H1 (cell line): Measurements from ENCODE around the gene TMEM161A. TPM values are rescaled to one million over a fixed set of nuclear protein-coding genes. Genes with fewer than 3 reads are reported as not detected.

ENCODE experiments used
- CTCF ChIA-PET: fragments of 300-600 bp; sonication (Branson Sonifier 250); formaldehyde crosslinking; loops from one replicate; lab custom pipeline; 2021; ENCODE audit not compliant: partially characterized antibody; lab: Charles Lee
- POLR2A ChIA-PET: fragments of 300-600 bp; sonication (Branson Sonifier 250); formaldehyde crosslinking; loops from one replicate; lab custom pipeline; 2021; ENCODE audit warnings: inconsistent platforms; ENCODE audit not compliant: partially characterized antibody; lab: Charles Lee
- DNase-seq, 2 experiments: peaks; one replicate each; pipeline versions ENCODE4 v3.0.0 to v3.0.0-alpha.2; 2010 to 2022; ENCODE audit warnings: low spot score in 2 of 2, low read depth in 1 of 2, mixed read lengths in 1 of 2
- FAIRE-seq: peaks from 2 replicates; lab custom pipeline; 2011; peaks lifted over from hg19 to GRCh38; lab: Jason Lieb, UNC
- H2AFZ ChIP-seq: 2 replicates; pipeline ENCODE4 v1.8.1; 2012; ENCODE audit warnings: low read length, inconsistent platforms
- H2AK5ac ChIP-seq: 2 replicates; pipeline ENCODE4 v1.6.1; 2013; ENCODE audit warnings: low read depth, low read length
- H2BK120ac ChIP-seq: replicated peaks from 2 replicates; pipeline ENCODE3; 2013; ENCODE audit warnings: low read depth, low read length, inconsistent platforms
- H2BK12ac ChIP-seq: 2 replicates; pipeline ENCODE4 v1.6.1; 2013; ENCODE audit warnings: low read depth, low read length
- H2BK15ac ChIP-seq: 2 replicates; pipeline ENCODE4 v1.6.1; 2013; ENCODE audit warnings: low read length
- H2BK20ac ChIP-seq: 2 replicates; pipeline ENCODE4 v1.6.1; 2013; ENCODE audit warnings: low read length
- H2BK5ac ChIP-seq: 2 replicates; pipeline ENCODE4 v1.6.1; 2013; ENCODE audit warnings: low read depth, low read length
- H3K14ac ChIP-seq: 2 replicates; pipeline ENCODE4 v1.6.1; 2013; ENCODE audit warnings: inconsistent platforms; ENCODE audit not compliant: insufficient read length
- H3K18ac ChIP-seq: 2 replicates; pipeline ENCODE4 v1.6.1; 2013; ENCODE audit warnings: low read length; ENCODE audit errors: extremely low read depth
- H3K23ac ChIP-seq: 2 replicates; pipeline ENCODE4 v1.6.1; 2013; ENCODE audit warnings: inconsistent platforms; ENCODE audit not compliant: insufficient read length
- H3K23me2 ChIP-seq: 2 replicates; pipeline ENCODE4 v1.6.1; 2013; ENCODE audit warnings: low read depth, low read length
- H3K27ac ChIP-seq: 2 replicates; pipeline ENCODE4 v1.6.1; 2011; ENCODE audit warnings: low read depth, low read length, inconsistent platforms
- H3K27me3 ChIP-seq, 4 experiments: replicated peaks in 1 of 4; 1 replicate in 1 of 4; 2 replicates in 3 of 4; pipeline versions ENCODE4 v1.6.1 to v1.8.1; 2011 to 2013; ENCODE audit warnings: low read length in 3 of 4, mild to moderate bottlenecking in 3 of 4, inconsistent platforms in 2 of 4, mixed read lengths in 2 of 4, moderate library complexity in 1 of 4; ENCODE audit not compliant: control insufficient read depth in 3 of 4, insufficient read depth in 3 of 4; ENCODE audit errors: extremely low read depth in 1 of 4
- H3K36me3 ChIP-seq, 4 experiments: 2 replicates each; pipeline versions ENCODE4 v1.6.1 to v1.8.1; 2011 to 2013; ENCODE audit warnings: mild to moderate bottlenecking in 4 of 4, low read length in 3 of 4, moderate library complexity in 2 of 4, control low read depth in 1 of 4, inconsistent platforms in 1 of 4; ENCODE audit not compliant: insufficient read depth in 4 of 4, control insufficient read depth in 2 of 4
- H3K4ac ChIP-seq: replicated peaks from 2 replicates; pipeline ENCODE3; 2013; ENCODE audit warnings: low read length, low read depth, mixed read lengths, inconsistent platforms; ENCODE audit not compliant: insufficient read length
- H3K4me1 ChIP-seq, 4 experiments: replicated peaks in 1 of 4; 1 replicate in 1 of 4; 2 replicates in 3 of 4; pipeline versions ENCODE4 v1.6.1 to v1.8.1; 2011 to 2013; ENCODE audit warnings: low read length in 3 of 4, inconsistent platforms in 2 of 4, mixed read lengths in 1 of 4; ENCODE audit not compliant: insufficient read depth in 4 of 4, control insufficient read depth in 3 of 4
- H3K4me2 ChIP-seq, 2 experiments: 2 replicates each; pipeline versions ENCODE4 v1.6.1 to v1.8.1; 2011 to 2013; ENCODE audit warnings: low read depth in 2 of 2, low read length in 2 of 2, control low read depth in 1 of 2, inconsistent platforms in 1 of 2, mild to moderate bottlenecking in 1 of 2; ENCODE audit not compliant: insufficient read depth in 1 of 2
- H3K4me3 ChIP-seq, 4 experiments: fragments of 200-600, 300-600 bp in 1 of 4; sonication (generic), shearing (Covaris generic), sonication (Bioruptor Twin) in 1 of 4; 2 replicates each; pipeline versions ENCODE4 v1.5.1 to v1.8.1; 2011 to 2016; ENCODE audit warnings: low read length in 4 of 4, low read depth in 3 of 4, control low read depth in 2 of 4, inconsistent platforms in 2 of 4, mild to moderate bottlenecking in 2 of 4, mixed read lengths in 1 of 4, moderate library complexity in 1 of 4; ENCODE audit not compliant: insufficient read depth in 2 of 4; ENCODE audit errors: extremely low read depth in 1 of 4
- H3K56ac ChIP-seq: replicated peaks from 2 replicates; pipeline ENCODE3; 2013; ENCODE audit warnings: low read depth, mild to moderate bottlenecking, mixed read lengths, low read length, inconsistent platforms; ENCODE audit not compliant: insufficient read length
- H3K79me1 ChIP-seq: 2 replicates; pipeline ENCODE4 v1.6.1; 2013; ENCODE audit warnings: low read depth, low read length, control low read depth
- H3K79me2 ChIP-seq, 2 experiments: 2 replicates each; pipeline versions ENCODE4 v1.6.1 to v1.8.1; 2012 to 2013; ENCODE audit warnings: low read length in 2 of 2, mild to moderate bottlenecking in 2 of 2, inconsistent platforms in 1 of 2; ENCODE audit not compliant: insufficient read depth in 2 of 2, control insufficient read depth in 1 of 2
- H3K9ac ChIP-seq, 4 experiments: replicated peaks in 1 of 4; 1 replicate in 1 of 4; 2 replicates in 3 of 4; pipeline versions ENCODE4 v1.6.1 to v1.8.1; 2011 to 2013; ENCODE audit warnings: low read depth in 3 of 4, low read length in 3 of 4, control low read depth in 2 of 4, mild to moderate bottlenecking in 2 of 4, moderate library complexity in 2 of 4, inconsistent platforms in 1 of 4; ENCODE audit errors: extremely low read depth in 1 of 4
- H3K9me3 ChIP-seq, 2 experiments: 2 replicates each; pipeline versions ENCODE4 v1.6.1 to v1.8.1; 2012 to 2013; ENCODE audit warnings: mild to moderate bottlenecking in 2 of 2, moderate library complexity in 2 of 2, control low read depth in 1 of 2, inconsistent platforms in 1 of 2, low read depth in 1 of 2, low read length in 1 of 2, mixed read lengths in 1 of 2; ENCODE audit not compliant: insufficient read depth in 2 of 2
- H4K20me1 ChIP-seq, 2 experiments: replicated peaks in 1 of 2; 2 replicates each; pipeline versions ENCODE3 to v1.8.1; 2011 to 2013; ENCODE audit warnings: inconsistent platforms in 2 of 2, low read length in 2 of 2, mild to moderate bottlenecking in 1 of 2; ENCODE audit not compliant: insufficient read depth in 2 of 2, control insufficient read depth in 1 of 2
- H4K5ac ChIP-seq: 2 replicates; pipeline ENCODE4 v1.6.1; 2013; ENCODE audit warnings: low read length, low read depth, mixed read lengths, inconsistent platforms; ENCODE audit not compliant: insufficient read length
- H4K8ac ChIP-seq: 2 replicates; pipeline ENCODE4 v1.8.0; 2013; ENCODE audit warnings: mild to moderate bottlenecking, moderate library complexity, low read length, inconsistent platforms; ENCODE audit not compliant: insufficient read depth; ENCODE audit errors: extremely low read depth
- H4K91ac ChIP-seq: replicated peaks from 2 replicates; pipeline ENCODE3; 2013; ENCODE audit warnings: low read length, mixed read lengths, inconsistent platforms; ENCODE audit not compliant: insufficient read length
- CEBPB ChIP-seq: IDR thresholded peaks from 2 replicates; pipeline ENCODE4 v1.6.1; 2012; ENCODE audit warnings: low read depth, low read length
- EZH2 ChIP-seq: fragments of 200-600 bp; sonication (generic); IDR thresholded peaks from 2 replicates; pipeline ENCODE4 v1.7.1; 2012; ENCODE audit warnings: low read depth, mild to moderate bottlenecking, moderate library complexity, low read length, inconsistent platforms; ENCODE audit not compliant: severe bottlenecking
- JUN ChIP-seq: IDR thresholded peaks from 2 replicates; pipeline ENCODE4 v1.6.1; 2011; ENCODE audit warnings: low read depth, mild to moderate bottlenecking, improper control_type of control experiment, low read length
- NRF1 ChIP-seq: IDR thresholded peaks from 2 replicates; pipeline ENCODE4 v1.6.1; 2011; ENCODE audit warnings: mild to moderate bottlenecking, low read depth, low read length, improper control_type of control experiment
- RNF2 ChIP-seq: fragments of 200-900, 300-1000 bp; sonication (generic); IDR thresholded peaks from 2 replicates; pipeline ENCODE4 v1.7.1; 2016; ENCODE audit warnings: borderline replicate concordance, low read depth, mild to moderate bottlenecking, antibody characterized with exemption, low read length; ENCODE audit not compliant: poor library complexity, severe bottlenecking; ENCODE audit errors: missing control alignments
- SRF ChIP-seq: IDR thresholded peaks from 2 replicates; pipeline ENCODE4 v1.6.1; 2011; ENCODE audit warnings: mild to moderate bottlenecking, low read depth, low read length, moderate library complexity
- TBP ChIP-seq: IDR thresholded peaks from 2 replicates; pipeline ENCODE4 v1.6.1; 2011; ENCODE audit warnings: low read depth, low read length, improper control_type of control experiment
- WGBS, 2 experiments: shearing (Covaris generic) in 1 of 2; methylation state at CpG; one replicate each; pipeline versions ENCODE4 v1.1.6 to v1.1.7; 2013 to 2015; ENCODE audit warnings: low lambda C conversion rate in 2 of 2, mixed read lengths in 2 of 2, inconsistent platforms in 1 of 2, low coverage in 1 of 2, missing lambda C conversion rate in 1 of 2; ENCODE audit not compliant: insufficient replicate concordance in 2 of 2, insufficient coverage in 1 of 2, insufficient read length in 1 of 2; ENCODE audit errors: extremely low coverage in 1 of 2, missing lambda C conversion rate in 1 of 2; 5-methylcytosine and 5-hydroxymethylcytosine counted together
- polyA plus RNA-seq, 7 experiments: library from polyadenylated mRNA; depleted of rRNA in 3 of 7; stranded (reverse) in 5 of 7; unstranded in 2 of 7; fragments of >200 nt in 5 of 7; fragments of 200-250 nt in 2 of 7; gene quantifications; 1 replicate in 5 of 7; 2 replicates in 1 of 7; 4 replicates in 1 of 7; pipeline versions ENCODE4 v1.2.1 to v1.2.3, GENCODE V29; 2011 to 2013; ENCODE audit warnings: missing spikeins in 2 of 7, mixed read lengths in 2 of 7
- total RNA-seq: library from RNA; stranded (reverse); fragmentation: NEBNext Ultra II Directional; extraction: Animal tissue kit (Norgen Biotek cat#: 25700); gene quantifications from 2 replicates; pipeline ENCODE4 v1.2.1, GENCODE V29; 2021
- TF ChIP-seq, protein P1 (sequence below): IDR thresholded peaks from 2 replicates; pipeline ENCODE4 v1.6.1; 2012; ENCODE audit warnings: low read length, inconsistent platforms

TMEM161A gene
- total and polyA plus RNA-seq, 2 of the 8 experiments (the other 6 are each of a cell fraction or from before 2014, with no cell fraction given): 47.8 to 103 TPM

DNA sequence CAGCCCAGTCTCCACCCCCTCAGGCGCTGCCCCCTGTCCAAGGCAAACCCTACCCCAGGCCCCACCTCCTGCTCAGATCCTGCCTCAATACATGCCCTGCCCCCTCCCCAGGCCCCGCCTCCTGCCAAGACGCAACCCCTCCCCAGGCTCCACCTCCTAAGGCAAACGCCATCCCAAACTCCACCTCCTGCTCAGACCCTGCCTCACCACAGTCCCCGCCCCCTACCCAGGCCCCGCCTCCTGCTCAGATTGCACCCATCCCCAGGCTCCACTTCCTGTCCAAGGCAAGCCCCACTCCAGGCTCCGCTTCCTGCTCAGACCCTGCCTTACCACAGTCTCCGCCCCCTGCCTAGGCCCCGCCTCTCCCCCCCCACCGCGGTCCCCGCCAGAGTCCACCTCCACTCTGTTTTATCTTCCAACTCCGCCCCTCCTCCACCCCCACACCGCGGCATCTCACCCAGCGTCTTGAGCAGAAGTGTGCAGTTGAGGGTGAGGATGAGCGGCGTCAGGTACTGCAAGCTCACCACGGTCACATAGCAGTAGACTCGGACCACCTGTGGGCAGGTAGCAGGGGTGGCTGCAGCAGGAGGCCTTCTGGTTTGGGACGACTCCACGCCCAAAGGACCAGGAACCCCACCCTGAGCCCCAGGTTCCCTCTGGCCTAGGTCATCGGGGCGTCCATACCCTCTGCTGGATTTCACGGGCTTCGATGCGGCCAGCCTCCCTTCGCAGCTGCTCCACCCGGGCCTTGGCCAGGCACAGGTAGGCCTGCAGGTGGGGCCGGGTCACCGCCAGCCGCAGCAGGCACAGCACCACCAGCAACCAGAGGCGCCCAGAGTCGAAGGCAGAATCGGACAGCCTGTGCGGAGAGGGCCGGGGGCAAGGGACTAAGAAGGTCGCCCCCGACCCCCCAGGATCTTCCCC lies 17.7 kb downstream of the TMEM161A start:
- no peak overlapping the region for H2AK5ac ChIP-seq
- no peak overlapping the region for H2BK20ac ChIP-seq
- H3K23me2 ChIP-seq: peaks cover 4% of the 10 kb centered on the region; the same call in 1 of the 2 replicates
- H3K23ac ChIP-seq: no peak overlapping the region
- H3K36me3 ChIP-seq: peaks cover 0 to 14% (median 4%) of the 10 kb centered on the region in 4 experiments; a peak in 3 of 8 replicates
- peak overlapping the region; percentile 93; the same call in 1 of the 2 replicates for H2BK5ac ChIP-seq
- peak overlapping the region; percentile 32 to 58 (median 46); a peak in 6 of 8 replicates for H3K4me3 ChIP-seq
- H3K4ac ChIP-seq: peak overlapping the region; percentile 80
- peak overlapping the region; percentile 96 for H4K8ac ChIP-seq
- H3K56ac ChIP-seq: peak overlapping the region; percentile 92
- 48% methylated on average over 28 of the region's 39 CpGs; no CpG with 5 or more reads in 1 of the 2 experiments for WGBS, 2 experiments
- H4K5ac ChIP-seq: peak overlapping the region; percentile 93
- peak overlapping the region; percentile 96 for H4K91ac ChIP-seq
- peak overlapping the region; percentile 36; the same call in 1 of the 2 replicates for H2AFZ ChIP-seq
- H3K79me1 ChIP-seq: no peaks in the 10 kb centered on the region
- H3K18ac ChIP-seq: peak overlapping the region; percentile 90
- no peak overlapping the region for H2BK15ac ChIP-seq
- H3K4me1 ChIP-seq: peaks cover 0 to 18% (median 13%) of the 10 kb centered on the region in 4 experiments; a peak in 6 of 7 replicates
- H2BK120ac ChIP-seq: no peak overlapping the region
- DNase-seq (peak; percentile 99 to 100), FAIRE-seq (peak; percentile 84)
- H3K9ac ChIP-seq: peak overlapping the region in 3 of 4 experiments; percentile 45 to 58 (median 54); a peak in 4 of 7 replicates
- no peaks in the 10 kb centered on the region for H3K27me3 ChIP-seq
- peaks cover 0 to 2% of the 10 kb centered on the region in 2 experiments for H4K20me1 ChIP-seq
- no peak overlapping the region for H3K14ac ChIP-seq
- ChIA-PET POLR2A (interaction anchor here (0.7 to 3.3 kb wide), 9 partner anchors 9 to 71 kb away, joined by 3 to 22 read pairs (median 6); partner anchors contain the start of gene BORCS8), CTCF (interaction anchor here (0.9 to 3.1 kb wide), 9 partner anchors 9 to 126 kb away, joined by 3 to 24 read pairs (median 6); no protein-coding TSS in a partner anchor)
- peak overlapping the region; percentile 87 to 88 for H3K4me2 ChIP-seq
- no peaks in the 10 kb centered on the region for H3K9me3 ChIP-seq
- no peaks in the 10 kb centered on the region for H3K79me2 ChIP-seq
- H2BK12ac ChIP-seq: 0 out of 2 replicates have a peak overlapping the region, but pooled peaks have one; percentile 80
- H3K27ac ChIP-seq: no peak overlapping the region; the same call in 1 of the 2 replicates
- TF ChIP-seq EZH2 (no peak), RNF2 (no peak), JUN (no peak), NRF1 (no peak), TBP (peak; percentile 54; the same call in 1 of the 2 replicates), SRF (no peak), CEBPB (no peak)
- TF ChIP-seq, protein P1, sequence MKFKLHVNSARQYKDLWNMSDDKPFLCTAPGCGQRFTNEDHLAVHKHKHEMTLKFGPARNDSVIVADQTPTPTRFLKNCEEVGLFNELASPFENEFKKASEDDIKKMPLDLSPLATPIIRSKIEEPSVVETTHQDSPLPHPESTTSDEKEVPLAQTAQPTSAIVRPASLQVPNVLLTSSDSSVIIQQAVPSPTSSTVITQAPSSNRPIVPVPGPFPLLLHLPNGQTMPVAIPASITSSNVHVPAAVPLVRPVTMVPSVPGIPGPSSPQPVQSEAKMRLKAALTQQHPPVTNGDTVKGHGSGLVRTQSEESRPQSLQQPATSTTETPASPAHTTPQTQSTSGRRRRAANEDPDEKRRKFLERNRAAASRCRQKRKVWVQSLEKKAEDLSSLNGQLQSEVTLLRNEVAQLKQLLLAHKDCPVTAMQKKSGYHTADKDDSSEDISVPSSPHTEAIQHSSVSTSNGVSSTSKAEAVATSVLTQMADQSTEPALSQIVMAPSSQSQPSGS: no peak
